SH-SY5Y (cell line): ENCODE results near the gene SMPD4.

Experiments used
- GATA2 ChIP-seq: IDR thresholded peaks from 2 replicates; pipeline ENCODE4 v1.6.1; 2011; ENCODE audit warnings: mild to moderate bottlenecking, low read depth, low read length
- GATA3 ChIP-seq: IDR thresholded peaks from 2 replicates; pipeline ENCODE4 v1.6.1; 2011; ENCODE audit warnings: low read depth, mild to moderate bottlenecking, low read length, moderate library complexity

- no peak for TF ChIP-seq GATA2
- no peak for TF ChIP-seq GATA3
Observed at GRCh38 chr2:130186391-130186790, 5.0 kb upstream of the SMPD4 start.
